KMS-11 (cell line): ENCODE measurements around the gene TSPYL1.
"Not testable (repeated sequence)": the region's sequence is repeated elsewhere in the genome, so short reads cannot be mapped to it uniquely, and the experiment has no call there.

Experiments used
- H2AFZ ChIP-seq: fragments of 200-600 bp; sonication (generic); 2 replicates; pipeline ENCODE4 v1.6.1; 2016; ENCODE audit warnings: antibody characterized with exemption, mixed run types, low read depth
- H3K27ac ChIP-seq: fragments of 200-600 bp; sonication (generic); 2 replicates; pipeline ENCODE4 v1.6.1; 2016; ENCODE audit warnings: mild to moderate bottlenecking, mixed run types
- H3K27me3 ChIP-seq: fragments of 200-600 bp; sonication (generic); 2 replicates; pipeline ENCODE4 v1.6.1; 2017; ENCODE audit warnings: mild to moderate bottlenecking, low read depth, mixed run types, moderate library complexity; ENCODE audit not compliant: insufficient read depth
- H3K36me3 ChIP-seq: fragments of 200-600 bp; sonication (generic); 2 replicates; pipeline ENCODE4 v1.6.1; 2017; ENCODE audit warnings: mild to moderate bottlenecking, mixed run types; ENCODE audit not compliant: insufficient read depth
- H3K4me1 ChIP-seq: fragments of 200-600 bp; sonication (generic); 2 replicates; pipeline ENCODE4 v1.6.1; 2016; ENCODE audit warnings: mild to moderate bottlenecking, low read depth, mixed run types; ENCODE audit not compliant: poor library complexity, severe bottlenecking
- H3K4me2 ChIP-seq: fragments of 200-600 bp; sonication (generic); 2 replicates; pipeline ENCODE4 v1.7.0; 2016; ENCODE audit warnings: mild to moderate bottlenecking, mixed run types
- H3K4me3 ChIP-seq: fragments of 200-600 bp; sonication (generic); IDR thresholded peaks from 2 replicates; pipeline ENCODE4 v1.6.1; 2017; ENCODE audit warnings: low read depth, low read length, mixed read lengths; ENCODE audit not compliant: insufficient read depth
- H3K79me2 ChIP-seq: fragments of 200-600 bp; sonication (generic); 2 replicates; pipeline ENCODE4 v1.6.1; 2016; ENCODE audit warnings: low read depth, mixed run types; ENCODE audit not compliant: insufficient read depth
- H3K9ac ChIP-seq: fragments of 200-600 bp; sonication (generic); 2 replicates; pipeline ENCODE4 v1.6.1; 2016; ENCODE audit warnings: mild to moderate bottlenecking, mixed run types
- H4K20me1 ChIP-seq: fragments of 200-600 bp; sonication (generic); 2 replicates; pipeline ENCODE4 v1.6.1; 2016; ENCODE audit warnings: mild to moderate bottlenecking, mixed run types; ENCODE audit not compliant: insufficient read depth
- TF ChIP-seq, protein P1 (sequence below): fragments of 200-600 bp; sonication (generic); conservative IDR thresholded peaks from 2 replicates; pipeline ENCODE4 v1.6.1; 2017; ENCODE audit warnings: low read depth, mild to moderate bottlenecking, antibody characterized with exemption, low read length, moderate library complexity, mixed read lengths

The TSPYL1 gene

DNA sequence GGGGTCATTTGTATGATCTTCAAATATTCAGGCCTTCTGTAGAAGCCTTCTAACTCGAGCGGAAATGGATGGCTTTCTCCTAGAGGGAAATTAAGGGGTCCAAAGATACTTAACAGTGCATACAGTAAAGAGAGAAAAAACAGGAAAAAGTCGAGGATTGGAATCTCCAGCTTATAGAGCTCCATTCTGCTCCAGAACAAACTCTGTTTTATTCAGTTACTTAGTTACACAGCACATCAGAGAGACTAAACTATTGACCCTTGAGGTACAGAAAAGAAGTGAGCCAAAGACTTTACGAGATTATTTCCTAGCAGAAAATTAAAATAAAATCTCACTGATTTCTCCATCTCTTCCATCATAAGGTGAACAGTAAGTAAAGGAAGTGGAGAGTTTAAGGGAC lies 47.3 kb upstream of the TSPYL1 start:
- no peaks in the 10 kb centered on the region for H4K20me1 ChIP-seq
- TF ChIP-seq, protein P1, sequence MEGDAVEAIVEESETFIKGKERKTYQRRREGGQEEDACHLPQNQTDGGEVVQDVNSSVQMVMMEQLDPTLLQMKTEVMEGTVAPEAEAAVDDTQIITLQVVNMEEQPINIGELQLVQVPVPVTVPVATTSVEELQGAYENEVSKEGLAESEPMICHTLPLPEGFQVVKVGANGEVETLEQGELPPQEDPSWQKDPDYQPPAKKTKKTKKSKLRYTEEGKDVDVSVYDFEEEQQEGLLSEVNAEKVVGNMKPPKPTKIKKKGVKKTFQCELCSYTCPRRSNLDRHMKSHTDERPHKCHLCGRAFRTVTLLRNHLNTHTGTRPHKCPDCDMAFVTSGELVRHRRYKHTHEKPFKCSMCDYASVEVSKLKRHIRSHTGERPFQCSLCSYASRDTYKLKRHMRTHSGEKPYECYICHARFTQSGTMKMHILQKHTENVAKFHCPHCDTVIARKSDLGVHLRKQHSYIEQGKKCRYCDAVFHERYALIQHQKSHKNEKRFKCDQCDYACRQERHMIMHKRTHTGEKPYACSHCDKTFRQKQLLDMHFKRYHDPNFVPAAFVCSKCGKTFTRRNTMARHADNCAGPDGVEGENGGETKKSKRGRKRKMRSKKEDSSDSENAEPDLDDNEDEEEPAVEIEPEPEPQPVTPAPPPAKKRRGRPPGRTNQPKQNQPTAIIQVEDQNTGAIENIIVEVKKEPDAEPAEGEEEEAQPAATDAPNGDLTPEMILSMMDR: no peak
- no peak overlapping the region for H3K4me3 ChIP-seq
- H3K36me3 ChIP-seq: no peaks in the 10 kb centered on the region
- no peaks in the 10 kb centered on the region for H3K79me2 ChIP-seq
- no peak overlapping the region for H3K4me2 ChIP-seq
- no peak overlapping the region for H3K27ac ChIP-seq
- H2AFZ ChIP-seq: no peak overlapping the region
- H3K27me3 ChIP-seq: no peaks in the 10 kb centered on the region
- H3K9ac ChIP-seq: no peak overlapping the region
- no peaks in the 10 kb centered on the region for H3K4me1 ChIP-seq

DNA sequence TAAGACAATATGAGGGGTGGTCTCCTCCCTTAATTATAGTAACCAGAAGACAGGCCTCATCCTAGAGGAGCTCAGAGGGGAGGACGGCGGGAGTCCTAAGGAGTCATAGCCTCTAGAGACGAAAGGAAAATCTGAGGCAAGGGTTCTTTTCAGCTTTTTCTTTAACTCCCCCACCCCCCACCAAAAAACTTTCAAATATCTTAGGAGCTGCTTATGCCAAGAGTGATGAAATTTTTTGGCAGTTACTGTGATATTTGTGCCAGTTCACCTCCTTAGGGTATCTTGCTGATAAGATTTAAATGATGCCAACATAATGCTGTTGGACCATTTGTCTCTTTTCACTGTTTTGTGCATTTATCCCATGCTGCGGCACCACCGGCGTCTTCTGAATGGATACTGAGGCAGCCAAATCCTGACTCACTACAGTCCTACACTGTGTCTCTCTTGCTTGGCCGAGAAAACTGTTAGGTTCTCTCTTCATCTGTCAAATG lies 46.5 kb upstream of the TSPYL1 start:
- Histone ChIP-seq H3K4me1 (no peaks in the 10 kb centered on the region), H3K4me2 (no peak overlapping the region), H3K27ac (no peak overlapping the region), H3K27me3 (no peaks in the 10 kb centered on the region), H4K20me1 (no peaks in the 10 kb centered on the region), H3K36me3 (no peaks in the 10 kb centered on the region), H3K79me2 (no peaks in the 10 kb centered on the region), H3K9ac (no peak overlapping the region), H3K4me3 (no peak overlapping the region), H2AFZ (no peak overlapping the region)
- TF ChIP-seq, protein P1: no peak

DNA sequence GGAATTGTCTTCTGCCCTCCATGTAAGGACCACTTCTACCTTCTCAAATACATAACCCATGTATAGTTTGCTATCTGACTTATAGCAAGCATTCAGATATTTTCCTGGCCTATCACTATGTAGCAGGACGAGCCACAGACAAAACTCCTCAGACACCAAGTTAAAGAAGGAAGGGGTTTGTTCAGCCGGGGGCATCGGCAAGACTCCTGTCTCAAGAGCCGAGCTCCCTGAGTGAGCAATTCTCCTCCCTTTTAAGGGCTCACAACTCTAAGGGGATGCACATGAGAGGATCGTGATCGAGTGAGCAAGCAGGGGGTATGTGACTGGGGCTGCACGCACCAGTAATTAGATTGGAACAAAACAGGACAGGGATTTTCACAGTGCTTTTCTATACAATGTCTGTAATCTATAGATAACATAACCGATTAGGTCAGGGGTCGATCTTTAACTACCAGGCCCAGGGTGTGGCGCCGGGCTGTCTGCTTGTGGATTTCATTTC lies 46.0 kb upstream of the TSPYL1 start:
- not testable (repeated sequence) for H4K20me1 ChIP-seq, H3K27ac ChIP-seq, H2AFZ ChIP-seq, H3K36me3 ChIP-seq, H3K4me1 ChIP-seq, H3K4me2 ChIP-seq, H3K4me3 ChIP-seq, H3K79me2 ChIP-seq, H3K27me3 ChIP-seq, H3K9ac ChIP-seq

DNA sequence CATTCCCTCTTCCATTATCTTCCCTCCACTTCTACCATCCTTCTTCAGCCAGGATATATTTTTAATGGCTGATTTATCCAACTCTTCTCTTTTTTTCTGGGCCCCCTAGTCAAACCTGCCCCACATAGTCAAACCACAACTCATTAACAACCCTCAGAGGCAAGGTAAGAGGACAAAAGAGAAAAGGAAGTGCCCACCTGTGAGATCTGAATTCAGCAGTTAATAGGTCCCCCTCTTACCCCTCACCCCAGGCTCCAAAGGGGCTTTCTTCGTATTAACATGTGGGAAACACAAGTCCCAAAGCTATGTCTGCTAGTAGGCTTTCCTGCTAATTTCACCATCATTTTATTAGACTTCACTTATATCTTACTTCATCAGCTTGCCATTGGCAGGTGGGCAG lies 44.1 kb upstream of the TSPYL1 start:
- H3K27me3 ChIP-seq: no peaks in the 10 kb centered on the region
- no peaks in the 10 kb centered on the region for H3K36me3 ChIP-seq
- no peaks in the 10 kb centered on the region for H4K20me1 ChIP-seq
- TF ChIP-seq, protein P1: no peak
- H3K9ac ChIP-seq: no peak overlapping the region
- no peak overlapping the region for H3K27ac ChIP-seq
- no peak overlapping the region for H3K4me2 ChIP-seq
- H3K79me2 ChIP-seq: no peaks in the 10 kb centered on the region
- no peak overlapping the region for H2AFZ ChIP-seq
- no peaks in the 10 kb centered on the region for H3K4me1 ChIP-seq
- no peak overlapping the region for H3K4me3 ChIP-seq

DNA sequence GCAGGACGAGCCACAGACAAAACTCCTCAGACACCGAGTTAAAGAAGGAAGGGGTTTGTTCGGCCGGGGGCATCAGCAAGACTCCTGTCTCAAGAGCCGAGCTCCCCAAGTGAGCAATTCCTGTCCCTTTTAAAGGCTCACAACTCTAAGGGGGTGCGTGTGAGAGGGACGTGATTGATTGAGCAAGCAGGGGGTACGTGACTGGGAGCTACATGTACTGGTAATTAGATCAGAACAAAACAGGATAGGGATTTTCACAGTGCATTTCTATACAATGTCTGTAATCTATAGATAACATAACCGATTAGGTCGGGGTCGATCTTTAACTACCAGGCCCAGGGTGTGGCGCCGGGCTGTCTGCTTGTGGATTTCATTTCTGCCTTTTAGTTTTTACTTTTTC lies 42.2 kb upstream of the TSPYL1 start:
- H4K20me1 ChIP-seq, H3K27ac ChIP-seq, H3K27me3 ChIP-seq, H3K36me3 ChIP-seq, H3K4me1 ChIP-seq, H3K79me2 ChIP-seq, H3K4me2 ChIP-seq, H2AFZ ChIP-seq, H3K4me3 ChIP-seq, H3K9ac ChIP-seq: not testable (repeated sequence)
